PC-3 (cell line): ENCODE data around the gene UBTD1.

Experiments used
- EZH2 ChIP-seq: fragments of 300-600 bp; sonication (generic); IDR thresholded peaks from one replicate; pipeline ENCODE4 v1.6.1; 2017; ENCODE audit warnings: antibody characterized with exemption, mild to moderate bottlenecking, low read length; ENCODE audit not compliant: unreplicated experiment
- EZH2phosphoT487 ChIP-seq: fragments of 300-600 bp; sonication (generic); IDR thresholded peaks from 2 replicates; pipeline ENCODE4 v1.6.1; 2018; ENCODE audit warnings: mild to moderate bottlenecking, antibody characterized with exemption, low read length, borderline replicate concordance

GRCh38 chr10:97498076-97498840, 466 bp upstream of the UBTD1 start, which contains the start of gene MMS19:
- no peak for TF ChIP-seq EZH2phosphoT487
- no peak for TF ChIP-seq EZH2
